ENCODE results near the gene LCA5. TPM values are rescaled to one million over a fixed set of nuclear protein-coding genes. Genes with fewer than 3 reads are reported as not detected.

Gene LCA5
- total RNA-seq, 4 donors from 2014 or later, result 5.2 to 11.5 (median 8.5) TPM

GRCh38 chr6:79526897-79527296 lies 10.3 kb downstream of the LCA5 start:
- intact Hi-C loops (cut with DNase I), result no loop called here
- 100% methylated on average over 1 of the region's 1 CpG for WGBS

DNA sequence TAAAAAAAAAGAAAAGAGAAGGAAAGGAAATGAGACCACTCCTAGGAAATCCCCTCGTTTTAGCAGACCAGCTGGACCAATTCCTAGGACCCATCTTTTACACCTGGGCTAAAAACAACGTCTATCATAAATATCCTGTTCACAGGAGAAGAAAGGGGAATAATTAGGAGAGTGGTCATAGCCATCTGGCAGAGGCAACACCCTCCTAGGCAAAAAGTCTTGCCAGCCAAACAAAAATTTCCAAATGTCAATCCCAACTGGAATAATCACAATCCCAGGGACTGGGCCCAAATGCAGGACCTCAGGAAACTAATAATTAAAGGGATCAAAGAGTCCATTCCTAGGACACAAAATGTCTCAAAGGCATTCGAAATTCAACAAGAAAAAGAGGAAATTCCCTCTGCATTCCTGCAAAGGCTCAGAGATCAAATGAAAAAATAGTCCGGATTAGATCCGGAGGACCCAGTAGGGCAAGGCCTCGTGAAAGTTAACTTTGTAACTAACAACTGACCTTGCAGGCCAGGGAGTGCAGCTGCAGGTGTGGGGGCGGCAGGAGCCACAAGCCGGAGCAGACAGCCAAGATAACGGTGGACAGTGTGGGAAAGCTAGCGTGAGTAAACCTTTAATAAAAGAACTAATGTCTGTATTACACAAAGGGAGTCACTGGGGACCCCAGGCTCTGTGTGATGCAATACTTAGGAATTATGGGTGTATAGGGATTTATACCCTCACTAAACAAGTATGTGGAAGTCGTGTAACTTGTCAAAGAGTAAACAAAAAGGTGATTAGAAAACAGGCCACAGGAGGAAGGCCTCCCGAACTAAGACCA lies 11.7 kb downstream of the LCA5 start:
- H3K27me3 ChIP-seq, result no peaks in the 10 kb centered on the region
- H3K27ac ChIP-seq (replicated peaks in 1 of 4), result peak overlapping the region in 1 of 4 donors; percentile 0
- TF ChIP-seq POLR2A (IDR thresholded peaks at IDR 0.05; ENCODE audit: low read depth) (no peak), POLR2AphosphoS5 (IDR thresholded peaks at IDR 0.05) (no peak)
- H3K4me1 ChIP-seq, result peaks cover 4 to 17% (median 12%) of the 10 kb centered on the region in 4 donors
- H3K36me3 ChIP-seq, result no peaks in the 10 kb centered on the region
- DNase-seq (ENCODE audit: extremely low spot score), result no peak
- intact Hi-C loops (cut with DNase I), result no loop called here
- WGBS, result 58% methylated on average over 12 of the region's 12 CpGs
- H3K4me3 ChIP-seq, result no peak overlapping the region
- H3K9me3 ChIP-seq, result no peaks in the 10 kb centered on the region

More at GRCh38 chr6:79526897-79527296, 10.3 kb downstream of the LCA5 start:
- TF ChIP-seq POLR2A (IDR thresholded peaks at IDR 0.05; ENCODE audit: low read depth) (no peak), POLR2AphosphoS5 (IDR thresholded peaks at IDR 0.05) (no peak), EP300 (IDR thresholded peaks at IDR 0.05) (no peak)
- TF ChIP-seq, protein P1, sequence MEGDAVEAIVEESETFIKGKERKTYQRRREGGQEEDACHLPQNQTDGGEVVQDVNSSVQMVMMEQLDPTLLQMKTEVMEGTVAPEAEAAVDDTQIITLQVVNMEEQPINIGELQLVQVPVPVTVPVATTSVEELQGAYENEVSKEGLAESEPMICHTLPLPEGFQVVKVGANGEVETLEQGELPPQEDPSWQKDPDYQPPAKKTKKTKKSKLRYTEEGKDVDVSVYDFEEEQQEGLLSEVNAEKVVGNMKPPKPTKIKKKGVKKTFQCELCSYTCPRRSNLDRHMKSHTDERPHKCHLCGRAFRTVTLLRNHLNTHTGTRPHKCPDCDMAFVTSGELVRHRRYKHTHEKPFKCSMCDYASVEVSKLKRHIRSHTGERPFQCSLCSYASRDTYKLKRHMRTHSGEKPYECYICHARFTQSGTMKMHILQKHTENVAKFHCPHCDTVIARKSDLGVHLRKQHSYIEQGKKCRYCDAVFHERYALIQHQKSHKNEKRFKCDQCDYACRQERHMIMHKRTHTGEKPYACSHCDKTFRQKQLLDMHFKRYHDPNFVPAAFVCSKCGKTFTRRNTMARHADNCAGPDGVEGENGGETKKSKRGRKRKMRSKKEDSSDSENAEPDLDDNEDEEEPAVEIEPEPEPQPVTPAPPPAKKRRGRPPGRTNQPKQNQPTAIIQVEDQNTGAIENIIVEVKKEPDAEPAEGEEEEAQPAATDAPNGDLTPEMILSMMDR (IDR thresholded peaks at IDR 0.05), result no peak
- no peaks in the 10 kb centered on the region for H3K9me3 ChIP-seq
- peaks cover 4 to 17% (median 12%) of the 10 kb centered on the region in 4 donors for H3K4me1 ChIP-seq
- no peaks in the 10 kb centered on the region for H3K36me3 ChIP-seq
- no peaks in the 10 kb centered on the region for H3K27me3 ChIP-seq
- H3K4me3 ChIP-seq, result no peak overlapping the region
- H3K27ac ChIP-seq (replicated peaks in 1 of 4), result no peak overlapping the region
- DNase-seq (ENCODE audit: extremely low spot score), result no peak

- no peak overlapping the region for H3K27ac ChIP-seq (replicated peaks in 1 of 4)
- no peaks in the 10 kb centered on the region for H3K9me3 ChIP-seq
- TF ChIP-seq, protein P1 (IDR thresholded peaks at IDR 0.05), result no peak
- no peak for TF ChIP-seq POLR2AphosphoS5 (IDR thresholded peaks at IDR 0.05)
- no peak for TF ChIP-seq POLR2A (IDR thresholded peaks at IDR 0.05; ENCODE audit: low read depth)
- no peak for TF ChIP-seq EP300 (IDR thresholded peaks at IDR 0.05)
- H3K27me3 ChIP-seq, result no peaks in the 10 kb centered on the region
- intact Hi-C loops (cut with DNase I), result no loop called here
- DNase-seq (ENCODE audit: extremely low spot score), result no peak
- no peak overlapping the region for H3K4me3 ChIP-seq
- 84% methylated on average over 3 of the region's 3 CpGs for WGBS
- peaks cover 4 to 17% (median 12%) of the 10 kb centered on the region in 4 donors for H3K4me1 ChIP-seq
- H3K36me3 ChIP-seq, result no peaks in the 10 kb centered on the region
These were observed 13.2 kb downstream of the LCA5 start for GRCh38 chr6:79524065-79524464.

- H3K36me3 ChIP-seq, result peaks cover 0 to 4% (median 0%) of the 10 kb centered on the region in 4 donors
- no peaks in the 10 kb centered on the region for H3K9me3 ChIP-seq
- no peak overlapping the region for H3K4me3 ChIP-seq
- no peak overlapping the region for H3K27ac ChIP-seq (replicated peaks in 1 of 4)
- WGBS, result 99% methylated on average over 3 of the region's 3 CpGs
- peaks cover 4 to 17% (median 12%) of the 10 kb centered on the region in 4 donors for H3K4me1 ChIP-seq
- no peaks in the 10 kb centered on the region for H3K27me3 ChIP-seq
- intact Hi-C loops (cut with DNase I), result no loop called here
- no peak for DNase-seq (ENCODE audit: extremely low spot score)
- TF ChIP-seq EP300 (IDR thresholded peaks at IDR 0.05) (no peak), POLR2AphosphoS5 (IDR thresholded peaks at IDR 0.05) (no peak), POLR2A (IDR thresholded peaks at IDR 0.05; ENCODE audit: low read depth) (no peak)
- TF ChIP-seq, protein P1 (IDR thresholded peaks at IDR 0.05), result no peak
These were observed 14.6 kb downstream of the LCA5 start for GRCh38 chr6:79522609-79523008.

GRCh38 chr6:79520534-79520933 lies 16.7 kb downstream of the LCA5 start:
- WGBS, result 100% methylated on average over 1 of the region's 1 CpG
- intact Hi-C loops (cut with DNase I), result no loop called here
- Histone ChIP-seq H3K36me3 (peaks cover 0 to 4% (median 0%) of the 10 kb centered on the region in 4 donors), H3K9me3 (no peaks in the 10 kb centered on the region), H3K27me3 (no peaks in the 10 kb centered on the region), H3K4me1 (peaks cover 4 to 10% (median 6%) of the 10 kb centered on the region in 4 donors), H3K4me3 (no peak overlapping the region), H3K27ac (replicated peaks in 1 of 4) (no peak overlapping the region)
- no peak for DNase-seq (ENCODE audit: extremely low spot score)
- TF ChIP-seq POLR2A (IDR thresholded peaks at IDR 0.05; ENCODE audit: low read depth), result no peak
- TF ChIP-seq, protein P1 (IDR thresholded peaks at IDR 0.05), result no peak
- TF ChIP-seq EP300 (IDR thresholded peaks at IDR 0.05), result no peak
- no peak for TF ChIP-seq POLR2AphosphoS5 (IDR thresholded peaks at IDR 0.05)
